Measurements from ENCODE around the gene HORMAD2. TPM values are rescaled to one million over a fixed set of nuclear protein-coding genes. Genes with fewer than 3 reads are reported as not detected.
A peak's percentile ranks its signal among the peaks of the same experiment; 100 is the strongest.

Gene HORMAD2
- total RNA-seq, 4 donors from 2014 or later = not detected

- Histone ChIP-seq H3K9me3 (no peaks in the 10 kb centered on the region), H3K27me3 (no peaks in the 10 kb centered on the region), H3K4me1 (no peaks in the 10 kb centered on the region), H3K36me3 (no peaks in the 10 kb centered on the region), H3K27ac (no peak overlapping the region), H3K4me3 (replicated peaks in 1 of 3) (no peak overlapping the region)
- DNase-seq = no peak
- intact Hi-C loops (cut with DNase I) = no loop called here
- 59 to 64% methylated on average over 2 of the region's 2 CpGs for WGBS, 2 donors
- TF ChIP-seq, protein P1, sequence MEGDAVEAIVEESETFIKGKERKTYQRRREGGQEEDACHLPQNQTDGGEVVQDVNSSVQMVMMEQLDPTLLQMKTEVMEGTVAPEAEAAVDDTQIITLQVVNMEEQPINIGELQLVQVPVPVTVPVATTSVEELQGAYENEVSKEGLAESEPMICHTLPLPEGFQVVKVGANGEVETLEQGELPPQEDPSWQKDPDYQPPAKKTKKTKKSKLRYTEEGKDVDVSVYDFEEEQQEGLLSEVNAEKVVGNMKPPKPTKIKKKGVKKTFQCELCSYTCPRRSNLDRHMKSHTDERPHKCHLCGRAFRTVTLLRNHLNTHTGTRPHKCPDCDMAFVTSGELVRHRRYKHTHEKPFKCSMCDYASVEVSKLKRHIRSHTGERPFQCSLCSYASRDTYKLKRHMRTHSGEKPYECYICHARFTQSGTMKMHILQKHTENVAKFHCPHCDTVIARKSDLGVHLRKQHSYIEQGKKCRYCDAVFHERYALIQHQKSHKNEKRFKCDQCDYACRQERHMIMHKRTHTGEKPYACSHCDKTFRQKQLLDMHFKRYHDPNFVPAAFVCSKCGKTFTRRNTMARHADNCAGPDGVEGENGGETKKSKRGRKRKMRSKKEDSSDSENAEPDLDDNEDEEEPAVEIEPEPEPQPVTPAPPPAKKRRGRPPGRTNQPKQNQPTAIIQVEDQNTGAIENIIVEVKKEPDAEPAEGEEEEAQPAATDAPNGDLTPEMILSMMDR (IDR thresholded peaks at IDR 0.05) = no peak
- no peak for TF ChIP-seq POLR2A (IDR thresholded peaks at IDR 0.05)
Measured at GRCh38 chr22:30170129-30170528, 89.9 kb downstream of the HORMAD2 start.

DNA sequence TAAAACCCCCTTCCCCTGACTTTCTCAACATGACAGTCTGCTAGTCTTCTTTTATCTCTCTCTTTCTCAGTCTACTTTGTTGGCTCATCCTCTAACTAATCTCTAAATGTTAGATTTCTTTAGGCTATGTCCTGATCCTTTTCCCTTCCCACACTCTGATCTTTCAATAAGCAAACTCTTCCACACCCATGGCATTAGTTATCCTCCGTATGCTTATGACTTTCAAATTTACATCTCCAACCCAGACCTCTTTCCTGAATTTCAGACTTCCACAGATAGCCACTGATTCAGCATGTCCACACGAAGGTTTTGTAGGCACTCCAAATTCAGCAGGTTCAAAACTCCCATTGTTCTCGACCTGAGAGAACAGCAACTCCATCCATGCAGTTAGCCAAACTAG lies 90.7 kb downstream of the HORMAD2 start:
- no peak overlapping the region for H3K4me3 ChIP-seq (replicated peaks in 1 of 3)
- no peaks in the 10 kb centered on the region for H3K36me3 ChIP-seq
- WGBS, 2 donors = 86 to 87% methylated on average over 3 of the region's 3 CpGs
- no peak overlapping the region for H3K27ac ChIP-seq
- H3K27me3 ChIP-seq = no peaks in the 10 kb centered on the region
- no peak for DNase-seq
- H3K9me3 ChIP-seq = no peaks in the 10 kb centered on the region
- intact Hi-C loops (cut with DNase I) = no loop called here
- H3K4me1 ChIP-seq = peaks cover 6 to 7% of the 10 kb centered on the region in 2 donors
- TF ChIP-seq, protein P1 (IDR thresholded peaks at IDR 0.05) = no peak
- TF ChIP-seq POLR2A (IDR thresholded peaks at IDR 0.05) = no peak

DNA sequence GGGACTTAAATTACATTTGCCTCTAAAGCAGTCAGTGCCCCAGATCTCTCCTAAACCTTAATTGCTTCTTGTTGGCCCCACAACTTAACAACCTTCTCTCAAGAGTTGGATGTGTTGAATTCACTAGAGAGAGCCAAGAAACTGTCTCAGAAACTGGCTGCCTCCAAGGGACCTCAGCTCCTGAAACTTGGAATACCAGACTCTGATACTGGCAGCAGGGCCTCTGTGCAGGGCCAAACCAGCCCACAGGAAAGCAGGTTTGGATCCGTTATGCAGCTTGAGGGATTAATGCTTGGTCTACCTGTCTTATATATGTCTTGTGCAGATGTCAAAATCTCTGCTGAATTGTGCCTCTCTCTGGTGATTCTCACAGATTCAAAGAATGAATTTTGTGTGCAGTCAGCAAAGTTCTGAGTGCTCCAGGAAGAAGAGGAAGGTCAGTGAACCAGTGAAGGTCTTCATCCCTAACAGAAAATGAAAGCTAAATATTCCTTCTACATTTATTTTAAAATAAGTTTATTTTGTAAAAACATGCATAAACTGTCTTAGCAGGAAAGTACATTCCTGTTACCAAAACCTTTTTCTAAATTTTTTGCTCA lies 95.5 kb downstream of the HORMAD2 start:
- Histone ChIP-seq H3K27ac (peak overlapping the region in 1 of 3 donors; percentile 18), H3K27me3 (no peaks in the 10 kb centered on the region), H3K36me3 (no peaks in the 10 kb centered on the region), H3K9me3 (no peaks in the 10 kb centered on the region), H3K4me1 (peaks cover 12 to 24% of the 10 kb centered on the region in 2 donors), H3K4me3 (replicated peaks in 1 of 3) (no peak overlapping the region)
- TF ChIP-seq POLR2A (IDR thresholded peaks at IDR 0.05) = no peak
- TF ChIP-seq, protein P1 (IDR thresholded peaks at IDR 0.05) = no peak
- intact Hi-C loops (cut with DNase I) = no loop called here
- WGBS, 2 donors = 27 to 53% methylated on average over 1 of the region's 1 CpG
- no peak for DNase-seq

- intact Hi-C loops (cut with DNase I) = no loop called here
- no peaks in the 10 kb centered on the region for H3K36me3 ChIP-seq
- WGBS, 2 donors = 98 to 99% methylated on average over 3 of the region's 3 CpGs
Measured at GRCh38 chr22:30176431-30176830, 96.2 kb downstream of the HORMAD2 start.

More at GRCh38 chr22:30176431-30176830, 96.2 kb downstream of the HORMAD2 start:
- H3K9me3 ChIP-seq = no peaks in the 10 kb centered on the region
- H3K27ac ChIP-seq = no peak overlapping the region
- no peaks in the 10 kb centered on the region for H3K27me3 ChIP-seq
- H3K4me1 ChIP-seq = peaks cover 12 to 24% of the 10 kb centered on the region in 2 donors
- TF ChIP-seq POLR2A (IDR thresholded peaks at IDR 0.05) = no peak
- TF ChIP-seq, protein P1 (IDR thresholded peaks at IDR 0.05) = no peak
- no peak for DNase-seq
- no peak overlapping the region for H3K4me3 ChIP-seq (replicated peaks in 1 of 3)

Measured in thyroid gland (tissue), 4 donors.